Neutrophil (primary cell): ENCODE results near the gene PPDPF.
A peak's percentile ranks its signal among the peaks of the same experiment; 100 is the strongest.

Experiments
- H3K27ac ChIP-seq: fragments of 200-600 bp; sonication (generic); 2 replicates; pipeline ENCODE4 v1.5.1; 2016; ENCODE audit warnings: mild to moderate bottlenecking, moderate library complexity
- H3K27me3 ChIP-seq: fragments of 200-600 bp; sonication (generic); 2 replicates; pipeline ENCODE4 v1.6.0; 2016; ENCODE audit warnings: mild to moderate bottlenecking
- H3K36me3 ChIP-seq: fragments of 200-600 bp; sonication (generic); 2 replicates; pipeline ENCODE4 v1.5.1; 2017
- H3K4me1 ChIP-seq, 2 experiments: fragments of 200-600 bp in 1 of 2; sonication (generic) in 1 of 2; 1 replicate in 1 of 2; 2 replicates in 1 of 2; pipeline versions ENCODE4 v1.5.1 to v1.6.1; 2013 to 2016; ENCODE audit warnings: low read depth in 1 of 2, low read length in 1 of 2, mild to moderate bottlenecking in 1 of 2, moderate library complexity in 1 of 2; ENCODE audit not compliant: control insufficient read depth in 1 of 2, insufficient read depth in 1 of 2
- H3K4me3 ChIP-seq, 2 experiments: fragments of 200-600 bp in 1 of 2; sonication (generic) in 1 of 2; 1 replicate in 1 of 2; 2 replicates in 1 of 2; pipeline ENCODE4 v1.5.1; 2013 to 2016; ENCODE audit warnings: low read depth in 1 of 2, low read length in 1 of 2, mild to moderate bottlenecking in 1 of 2, moderate library complexity in 1 of 2
- H3K9me3 ChIP-seq: fragments of 200-600 bp; sonication (generic); 2 replicates; pipeline ENCODE4 v1.5.1; 2016
- CTCF ChIP-seq: fragments of 200-600 bp; sonication (generic); IDR thresholded peaks from 2 replicates; pipeline ENCODE4 v1.5.1; 2016; ENCODE audit warnings: antibody characterized with exemption

Gene PPDPF

GRCh38 chr20:63519668-63520503 is 679 bp upstream of the PPDPF start:
- no peak for TF ChIP-seq CTCF

GRCh38 chr20:63520934-63521601 is 503 bp downstream of the PPDPF start:
- H3K27me3 ChIP-seq, result peaks cover 61% of the 10 kb centered on the region
- peaks cover 13 to 18% of the 10 kb centered on the region in 2 experiments for H3K4me1 ChIP-seq
- no peak for TF ChIP-seq CTCF
- peak overlapping the region; percentile 61 to 78 for H3K4me3 ChIP-seq
- peak overlapping the region; percentile 58 for H3K27ac ChIP-seq
- no peaks in the 10 kb centered on the region for H3K9me3 ChIP-seq
- H3K36me3 ChIP-seq, result no peaks in the 10 kb centered on the region

More at GRCh38 chr20:63519668-63520503, 679 bp upstream of the PPDPF start:
- Histone ChIP-seq H3K27ac (peak overlapping the region; percentile 58), H3K4me3 (peak overlapping the region; percentile 61 to 78), H3K9me3 (no peaks in the 10 kb centered on the region), H3K4me1 (peaks cover 13 to 18% of the 10 kb centered on the region in 2 experiments), H3K27me3 (peaks cover 62% of the 10 kb centered on the region), H3K36me3 (no peaks in the 10 kb centered on the region)

- TF ChIP-seq CTCF, result no peak
- Histone ChIP-seq H3K9me3 (no peaks in the 10 kb centered on the region), H3K4me3 (peak overlapping the region; percentile 61 to 78), H3K36me3 (no peaks in the 10 kb centered on the region), H3K4me1 (peaks cover 13 to 18% of the 10 kb centered on the region in 2 experiments), H3K27me3 (peaks cover 58% of the 10 kb centered on the region), H3K27ac (no peak overlapping the region)
Measured at GRCh38 chr20:63521602-63522001, 1.0 kb downstream of the PPDPF start.

- no peak overlapping the region for H3K27ac ChIP-seq
- H3K4me1 ChIP-seq, result peaks cover 13 to 18% of the 10 kb centered on the region in 2 experiments
- H3K9me3 ChIP-seq, result no peaks in the 10 kb centered on the region
- no peak for TF ChIP-seq CTCF
- H3K4me3 ChIP-seq, result no peak overlapping the region
- peaks cover 58% of the 10 kb centered on the region for H3K27me3 ChIP-seq
- no peaks in the 10 kb centered on the region for H3K36me3 ChIP-seq
Measured at GRCh38 chr20:63522091-63522868, 1.7 kb downstream of the PPDPF start.

GRCh38 chr20:63522981-63523611 is 2.5 kb downstream of the PPDPF start:
- H3K36me3 ChIP-seq, result no peaks in the 10 kb centered on the region
- no peaks in the 10 kb centered on the region for H3K9me3 ChIP-seq
- H3K4me1 ChIP-seq, result peaks cover 13 to 18% of the 10 kb centered on the region in 2 experiments
- TF ChIP-seq CTCF, result no peak
- H3K27ac ChIP-seq, result no peak overlapping the region
- H3K27me3 ChIP-seq, result peaks cover 56% of the 10 kb centered on the region
- no peak overlapping the region for H3K4me3 ChIP-seq
